PC-9 (cell line): ENCODE measurements around the gene UBA5.

Source experiments
- EZH2 ChIP-seq: fragments of 200-600 bp; sonication (generic); IDR thresholded peaks from 2 replicates; pipeline ENCODE4 v1.8.0; 2017; ENCODE audit warnings: antibody characterized with exemption, low read depth
- TF ChIP-seq, protein P1 (sequence below): fragments of 200-600 bp; sonication (generic); conservative IDR thresholded peaks from 2 replicates; pipeline ENCODE4 v1.6.1; 2017; ENCODE audit warnings: mixed run types, antibody characterized with exemption, mild to moderate bottlenecking, moderate library complexity

DNA sequence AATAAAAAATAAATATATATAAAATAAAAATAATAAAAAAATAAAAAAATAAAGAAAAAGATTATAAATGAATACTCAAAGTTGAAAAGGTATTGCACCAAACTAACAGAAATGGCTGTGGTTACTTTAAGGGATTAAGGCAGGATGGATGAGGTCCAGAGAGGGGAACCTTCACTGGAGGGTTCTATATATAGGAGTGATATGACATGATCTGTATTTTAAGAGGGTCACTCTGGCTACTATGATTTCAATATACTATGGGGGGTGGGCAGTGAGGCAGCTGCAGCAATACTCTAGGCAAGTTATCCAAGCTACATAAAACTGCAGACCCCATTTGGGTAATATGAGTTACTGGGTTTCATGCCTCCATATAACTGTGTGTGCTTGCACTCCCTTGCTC, 25.1 kb upstream of the UBA5 start:
- TF ChIP-seq EZH2, result no peak
- TF ChIP-seq, protein P1, sequence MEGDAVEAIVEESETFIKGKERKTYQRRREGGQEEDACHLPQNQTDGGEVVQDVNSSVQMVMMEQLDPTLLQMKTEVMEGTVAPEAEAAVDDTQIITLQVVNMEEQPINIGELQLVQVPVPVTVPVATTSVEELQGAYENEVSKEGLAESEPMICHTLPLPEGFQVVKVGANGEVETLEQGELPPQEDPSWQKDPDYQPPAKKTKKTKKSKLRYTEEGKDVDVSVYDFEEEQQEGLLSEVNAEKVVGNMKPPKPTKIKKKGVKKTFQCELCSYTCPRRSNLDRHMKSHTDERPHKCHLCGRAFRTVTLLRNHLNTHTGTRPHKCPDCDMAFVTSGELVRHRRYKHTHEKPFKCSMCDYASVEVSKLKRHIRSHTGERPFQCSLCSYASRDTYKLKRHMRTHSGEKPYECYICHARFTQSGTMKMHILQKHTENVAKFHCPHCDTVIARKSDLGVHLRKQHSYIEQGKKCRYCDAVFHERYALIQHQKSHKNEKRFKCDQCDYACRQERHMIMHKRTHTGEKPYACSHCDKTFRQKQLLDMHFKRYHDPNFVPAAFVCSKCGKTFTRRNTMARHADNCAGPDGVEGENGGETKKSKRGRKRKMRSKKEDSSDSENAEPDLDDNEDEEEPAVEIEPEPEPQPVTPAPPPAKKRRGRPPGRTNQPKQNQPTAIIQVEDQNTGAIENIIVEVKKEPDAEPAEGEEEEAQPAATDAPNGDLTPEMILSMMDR, result no peak
